H1 (cell line): ENCODE measurements around the gene SPTLC3. TPM values are rescaled to one million over a fixed set of nuclear protein-coding genes. Genes with fewer than 3 reads are reported as not detected.

ENCODE experiments used
- BACH1 ChIP-seq: IDR thresholded peaks from 2 replicates; pipeline ENCODE4 v1.6.1; 2012; ENCODE audit warnings: low read length, improper control_type of control experiment
- CTCF ChIP-seq, 3 experiments: IDR thresholded peaks; 1 replicate in 2 of 3; 2 replicates in 1 of 3; pipeline versions ENCODE4 v1.5.1 to v1.6.1; 2011; ENCODE audit warnings: low read length in 3 of 3, mild to moderate bottlenecking in 3 of 3, inconsistent platforms in 2 of 3, low read depth in 1 of 3, moderate library complexity in 1 of 3; ENCODE audit not compliant: insufficient read depth in 1 of 3; ENCODE audit errors: control extremely low read depth in 1 of 3
- GTF2F1 ChIP-seq: IDR thresholded peaks from 2 replicates; pipeline ENCODE4 v1.6.1; 2012; ENCODE audit warnings: low read depth, low read length, improper control_type of control experiment, borderline replicate concordance
- NANOG ChIP-seq: IDR thresholded peaks from 2 replicates; pipeline ENCODE4 v1.6.1; 2011; ENCODE audit warnings: low read length, low read depth, mild to moderate bottlenecking, inconsistent platforms; ENCODE audit not compliant: insufficient read depth, poor library complexity, severe bottlenecking
- RNF2 ChIP-seq: fragments of 200-900, 300-1000 bp; sonication (generic); IDR thresholded peaks from 2 replicates; pipeline ENCODE4 v1.7.1; 2016; ENCODE audit warnings: borderline replicate concordance, low read depth, mild to moderate bottlenecking, antibody characterized with exemption, low read length; ENCODE audit not compliant: poor library complexity, severe bottlenecking; ENCODE audit errors: missing control alignments
- polyA plus RNA-seq, 7 experiments: library from polyadenylated mRNA; depleted of rRNA in 3 of 7; stranded (reverse) in 5 of 7; unstranded in 2 of 7; fragments of >200 nt in 5 of 7; fragments of 200-250 nt in 2 of 7; gene quantifications; 1 replicate in 5 of 7; 2 replicates in 1 of 7; 4 replicates in 1 of 7; pipeline versions ENCODE4 v1.2.1 to v1.2.3, GENCODE V29; 2011 to 2013; ENCODE audit warnings: missing spikeins in 2 of 7, mixed read lengths in 2 of 7
- total RNA-seq: library from RNA; stranded (reverse); fragmentation: NEBNext Ultra II Directional; extraction: Animal tissue kit (Norgen Biotek cat#: 25700); gene quantifications from 2 replicates; pipeline ENCODE4 v1.2.1, GENCODE V29; 2021

The SPTLC3 gene
- total and polyA plus RNA-seq, 2 of the 8 experiments (the other 6 are each of a cell fraction or from before 2014, with no cell fraction given), result 0.23 to 0.82 TPM

GRCh38 chr20:12987261-12987660 lies 21.5 kb upstream of the SPTLC3 start (continued):
- no peak for TF ChIP-seq NANOG
- no peak for TF ChIP-seq GTF2F1
- TF ChIP-seq BACH1, result no peak
- no peak for TF ChIP-seq RNF2
- TF ChIP-seq CTCF (IDR thresholded peaks at IDR 0.05; ENCODE audit: control extremely low read depth in 1 of 3, insufficient read depth in 1 of 3, low read depth in 1 of 3, low read length in 3 of 3), result no peak
